Measurements from ENCODE around the gene UBE2Q1.

GRCh38 chr1:154595621-154596020 is 37.2 kb upstream of the UBE2Q1 start:
- TF ChIP-seq CHD1 (IDR thresholded peaks at IDR 0.05; ENCODE audit: low read depth, low read length) (no peak), YY1 (IDR thresholded peaks at IDR 0.05; ENCODE audit: low read depth, low read length) (no peak), TAF1 (IDR thresholded peaks at IDR 0.05; ENCODE audit: low read depth, low read length) (no peak), POLR2A (IDR thresholded peaks at IDR 0.05; ENCODE audit: control extremely low read depth in 1 of 2, low read depth in 2 of 2, low read length in 2 of 2) (no peak), CHD2 (IDR thresholded peaks at IDR 0.05; ENCODE audit: low read length) (no peak), POLR2AphosphoS5 (IDR thresholded peaks at IDR 0.05; ENCODE audit: low read depth, low read length) (no peak), NANOG (IDR thresholded peaks at IDR 0.05; ENCODE audit: insufficient read depth, low read depth, low read length, poor library complexity, severe bottlenecking) (no peak), TCF12 (IDR thresholded peaks at IDR 0.05; ENCODE audit: low read depth, low read length) (no peak), CTCF (IDR thresholded peaks at IDR 0.05; ENCODE audit: control extremely low read depth in 1 of 3, insufficient read depth in 1 of 3, low read depth in 1 of 3, low read length in 3 of 3) (no peak), CREB1 (IDR thresholded peaks at IDR 0.05) (no peak), SP1 (IDR thresholded peaks at IDR 0.05; ENCODE audit: low read depth, low read length) (no peak)

Data from H1 (cell line).